Measurements from ENCODE around the gene SPPL2B.
A peak's percentile ranks its signal among the peaks of the same experiment; 100 is the strongest.

Gene SPPL2B

DNA sequence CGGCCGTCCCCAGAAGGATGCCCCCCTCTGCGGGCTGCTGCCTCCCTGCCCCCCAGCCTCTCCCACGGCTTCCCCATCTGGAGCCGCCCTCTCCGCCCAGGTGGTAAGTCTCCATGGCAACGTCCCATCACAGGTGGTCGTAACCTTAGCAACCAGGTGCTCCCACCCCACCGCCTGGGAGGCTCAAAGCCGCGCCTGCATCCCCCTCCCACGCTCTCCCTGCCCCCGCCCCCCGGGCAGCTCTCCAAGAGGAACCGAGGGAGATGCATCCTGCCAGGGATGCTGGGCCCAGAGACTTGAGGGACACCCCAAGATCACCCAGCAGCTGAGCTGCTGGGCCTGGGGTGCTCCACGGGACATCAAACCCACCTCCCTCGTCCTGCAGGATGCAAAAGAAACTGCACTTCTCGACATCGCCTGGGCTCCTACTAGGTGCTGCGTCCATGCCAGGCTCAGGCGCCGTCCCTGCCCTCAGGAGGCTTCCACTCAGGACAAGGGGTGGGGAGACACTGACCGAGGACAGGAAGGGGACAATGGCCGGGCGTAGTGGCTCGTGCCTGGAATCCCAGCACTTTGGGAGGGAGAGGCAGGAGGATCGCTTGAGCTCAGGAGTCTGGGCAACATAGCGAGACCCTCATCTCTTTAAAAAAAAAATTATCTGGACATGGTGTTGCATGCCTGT is 15.5 kb upstream of the SPPL2B start:
- Histone ChIP-seq H3K27ac (no peak overlapping the region), H3K9me3 (no peaks in the 10 kb centered on the region), H3K4me3 (ENCODE audit: low read depth in 1 of 2, low read length in 1 of 2) (no peak overlapping the region), H3K4me1 (ENCODE audit: control insufficient read depth in 1 of 2, insufficient read depth in 1 of 2, low read depth in 1 of 2, low read length in 1 of 2) (peaks cover 28 to 32% of the 10 kb centered on the region in 2 experiments), H3K36me3 (no peaks in the 10 kb centered on the region), H3K27me3 (peaks cover 56% of the 10 kb centered on the region)
- TF ChIP-seq, protein P1, sequence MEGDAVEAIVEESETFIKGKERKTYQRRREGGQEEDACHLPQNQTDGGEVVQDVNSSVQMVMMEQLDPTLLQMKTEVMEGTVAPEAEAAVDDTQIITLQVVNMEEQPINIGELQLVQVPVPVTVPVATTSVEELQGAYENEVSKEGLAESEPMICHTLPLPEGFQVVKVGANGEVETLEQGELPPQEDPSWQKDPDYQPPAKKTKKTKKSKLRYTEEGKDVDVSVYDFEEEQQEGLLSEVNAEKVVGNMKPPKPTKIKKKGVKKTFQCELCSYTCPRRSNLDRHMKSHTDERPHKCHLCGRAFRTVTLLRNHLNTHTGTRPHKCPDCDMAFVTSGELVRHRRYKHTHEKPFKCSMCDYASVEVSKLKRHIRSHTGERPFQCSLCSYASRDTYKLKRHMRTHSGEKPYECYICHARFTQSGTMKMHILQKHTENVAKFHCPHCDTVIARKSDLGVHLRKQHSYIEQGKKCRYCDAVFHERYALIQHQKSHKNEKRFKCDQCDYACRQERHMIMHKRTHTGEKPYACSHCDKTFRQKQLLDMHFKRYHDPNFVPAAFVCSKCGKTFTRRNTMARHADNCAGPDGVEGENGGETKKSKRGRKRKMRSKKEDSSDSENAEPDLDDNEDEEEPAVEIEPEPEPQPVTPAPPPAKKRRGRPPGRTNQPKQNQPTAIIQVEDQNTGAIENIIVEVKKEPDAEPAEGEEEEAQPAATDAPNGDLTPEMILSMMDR (IDR thresholded peaks at IDR 0.05), result no peak

- peak overlapping the region; percentile 88 for H3K27ac ChIP-seq
Observed at GRCh38 chr19:2315121-2315817, 13.2 kb upstream of the SPPL2B start.

DNA sequence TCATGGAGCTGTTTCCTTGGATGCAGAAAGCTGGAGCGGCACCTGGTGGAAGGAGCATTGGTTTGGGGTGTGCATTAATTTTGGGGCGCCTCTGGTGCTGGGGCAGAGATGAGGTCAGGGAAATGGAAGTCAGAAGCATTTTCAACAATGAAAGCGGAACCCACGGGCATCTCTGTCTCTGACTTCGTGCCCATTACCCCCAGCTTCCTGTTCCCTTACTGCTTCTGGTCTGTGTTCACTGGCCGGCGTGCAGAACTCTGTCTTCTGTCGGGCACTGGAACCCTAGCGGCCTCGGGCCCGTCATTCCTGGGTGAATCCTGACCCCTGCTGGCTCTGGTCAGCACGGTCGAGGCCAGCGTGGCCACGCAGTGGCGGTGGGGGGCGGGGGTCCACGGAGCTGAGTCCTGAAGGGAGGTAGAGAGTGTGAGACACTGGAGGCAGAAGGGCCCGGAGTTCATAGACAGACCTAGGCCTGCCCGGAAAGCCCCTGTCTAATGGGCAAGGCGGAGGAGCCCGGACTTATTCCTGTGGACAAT is 12.6 kb upstream of the SPPL2B start:
- peak overlapping the region; percentile 15 to 39 for H3K4me3 ChIP-seq (ENCODE audit: low read depth in 1 of 2, low read length in 1 of 2)
- no peaks in the 10 kb centered on the region for H3K9me3 ChIP-seq
- peaks cover 27% of the 10 kb centered on the region for H3K27me3 ChIP-seq
- no peaks in the 10 kb centered on the region for H3K36me3 ChIP-seq
- peak overlapping the region; percentile 88 for H3K27ac ChIP-seq
- peaks cover 14 to 15% of the 10 kb centered on the region in 2 experiments for H3K4me1 ChIP-seq (ENCODE audit: control insufficient read depth in 1 of 2, insufficient read depth in 1 of 2, low read depth in 1 of 2, low read length in 1 of 2)
- TF ChIP-seq, protein P1 (IDR thresholded peaks at IDR 0.05), result peak; percentile 95

More at GRCh38 chr19:2315121-2315817, 13.2 kb upstream of the SPPL2B start:
- Histone ChIP-seq H3K9me3 (no peaks in the 10 kb centered on the region), H3K36me3 (no peaks in the 10 kb centered on the region), H3K4me3 (ENCODE audit: low read depth in 1 of 2, low read length in 1 of 2) (peak overlapping the region; percentile 15 to 39), H3K27me3 (peaks cover 33% of the 10 kb centered on the region), H3K4me1 (ENCODE audit: control insufficient read depth in 1 of 2, insufficient read depth in 1 of 2, low read depth in 1 of 2, low read length in 1 of 2) (peaks cover 14 to 15% of the 10 kb centered on the region in 2 experiments)
- TF ChIP-seq, protein P1 (IDR thresholded peaks at IDR 0.05), result no peak

- TF ChIP-seq, protein P1 (IDR thresholded peaks at IDR 0.05), result no peak
- Histone ChIP-seq H3K27ac (no peak overlapping the region), H3K9me3 (no peaks in the 10 kb centered on the region)
Observed at GRCh38 chr19:2317300-2317699, 11.2 kb upstream of the SPPL2B start.

GRCh38 chr19:2317756-2318155 is 10.7 kb upstream of the SPPL2B start:
- H3K4me3 ChIP-seq (ENCODE audit: low read depth in 1 of 2, low read length in 1 of 2), result no peak overlapping the region
- H3K27ac ChIP-seq, result no peak overlapping the region
- peaks cover 8% of the 10 kb centered on the region for H3K27me3 ChIP-seq
- H3K9me3 ChIP-seq, result no peaks in the 10 kb centered on the region
- H3K36me3 ChIP-seq, result no peaks in the 10 kb centered on the region
- TF ChIP-seq, protein P1 (IDR thresholded peaks at IDR 0.05), result no peak
- peaks cover 14 to 15% of the 10 kb centered on the region in 2 experiments for H3K4me1 ChIP-seq (ENCODE audit: control insufficient read depth in 1 of 2, insufficient read depth in 1 of 2, low read depth in 1 of 2, low read length in 1 of 2)

More at GRCh38 chr19:2317300-2317699, 11.2 kb upstream of the SPPL2B start:
- peaks cover 13% of the 10 kb centered on the region for H3K27me3 ChIP-seq
- H3K4me3 ChIP-seq (ENCODE audit: low read depth in 1 of 2, low read length in 1 of 2), result no peak overlapping the region
- peaks cover 14 to 15% of the 10 kb centered on the region in 2 experiments for H3K4me1 ChIP-seq (ENCODE audit: control insufficient read depth in 1 of 2, insufficient read depth in 1 of 2, low read depth in 1 of 2, low read length in 1 of 2)
- no peaks in the 10 kb centered on the region for H3K36me3 ChIP-seq
